HEK293 (cell line): ENCODE data around the gene FRA10AC1.

Experiments
- CTCF ChIA-PET: fragments of 350-600 bp; formaldehyde crosslinking; extraction: SDS; loops from one replicate; lab custom pipeline; 2021; ENCODE audit warnings: antibody characterized with exemption; lab: Yijun Ruan, JAX
- POLR2A ChIA-PET: fragments of 300-600 bp; formaldehyde crosslinking; extraction: SDS; loops from one replicate; lab custom pipeline; 2020; ENCODE audit warnings: antibody characterized with exemption, inconsistent platforms; lab: Yijun Ruan, JAX
- H3K27ac ChIP-seq: fragments of 200-500 bp; sonication (Bioruptor generic); 2 replicates; pipeline ENCODE4 v1.5.1; 2014; ENCODE audit warnings: low read depth, low read length, control low read depth, inconsistent platforms; ENCODE audit errors: extremely low read depth
- H3K36me3 ChIP-seq, 2 experiments: fragments of 200-500 bp in 1 of 2; sonication (Bioruptor generic) in 1 of 2; 1 replicate in 1 of 2; 2 replicates in 1 of 2; pipeline ENCODE4 v1.5.1; 2014 to 2017; ENCODE audit warnings: inconsistent platforms in 2 of 2, low read length in 2 of 2; ENCODE audit not compliant: control insufficient read depth in 2 of 2, insufficient read depth in 1 of 2
- H3K4me1 ChIP-seq: fragments of 200-500 bp; sonication (Bioruptor generic); 2 replicates; pipeline ENCODE4 v1.5.1; 2014; ENCODE audit warnings: mild to moderate bottlenecking, low read length, inconsistent platforms; ENCODE audit not compliant: control insufficient read depth, insufficient read depth
- H3K4me3 ChIP-seq: 2 replicates; pipeline ENCODE4 v1.5.1; 2011; ENCODE audit warnings: low read depth, mild to moderate bottlenecking, control low read depth, low read length, moderate library complexity
- H3K9me3 ChIP-seq: fragments of 200-500 bp; sonication (Bioruptor generic); 2 replicates; pipeline ENCODE4 v1.5.1; 2014; ENCODE audit warnings: low read depth, low read length, inconsistent platforms; ENCODE audit not compliant: control insufficient read depth, insufficient read depth
- GFI1B ChIP-seq: fragments of 450-650 bp; formaldehyde crosslinking; IDR thresholded peaks from 2 replicates; pipeline ENCODE4 v1.5.1; 2016; ENCODE audit warnings: missing biosample characterization, missing genetic modification characterization
- MYNN ChIP-seq: fragments of 450-650 bp; formaldehyde crosslinking; IDR thresholded peaks from 2 replicates; pipeline ENCODE4 v1.5.1; 2016; ENCODE audit warnings: missing biosample characterization, missing genetic modification characterization, borderline replicate concordance
- SCRT2 ChIP-seq: fragments of 450-650 bp; formaldehyde crosslinking; IDR thresholded peaks from 2 replicates; pipeline ENCODE4 v1.5.1; 2016; ENCODE audit warnings: missing biosample characterization, missing genetic modification characterization
- ZBTB17 ChIP-seq: fragments of 450-650 bp; formaldehyde crosslinking; IDR thresholded peaks from 2 replicates; pipeline ENCODE4 v1.5.1; 2016; ENCODE audit warnings: missing biosample characterization, missing genetic modification characterization
- ZIC2 ChIP-seq: fragments of 450-650 bp; formaldehyde crosslinking; IDR thresholded peaks from 2 replicates; pipeline ENCODE4 v1.5.1; 2016; ENCODE audit warnings: missing biosample characterization, missing genetic modification characterization
- ZNF211 ChIP-seq: fragments of 450-650 bp; formaldehyde crosslinking; IDR thresholded peaks from 2 replicates; pipeline ENCODE4 v1.5.1; 2016; ENCODE audit warnings: low read depth, missing biosample characterization, missing genetic modification characterization
- ZNF274 ChIP-seq, 2 experiments: fragments of 200-500 bp in 1 of 2; fragments of 450-650 bp in 1 of 2; sonication (Bioruptor generic) in 1 of 2; formaldehyde crosslinking in 1 of 2; IDR thresholded peaks; 2 replicates each; pipeline versions ENCODE4 v1.5.1 to v1.6.1; 2014 to 2016; ENCODE audit warnings: borderline replicate concordance in 1 of 2, inconsistent platforms in 1 of 2, low read length in 1 of 2, missing biosample characterization in 1 of 2, missing genetic modification characterization in 1 of 2
- ZNF530 ChIP-seq: fragments of 450-650 bp; formaldehyde crosslinking; IDR thresholded peaks from 2 replicates; pipeline ENCODE4 v1.5.1; 2016; ENCODE audit warnings: low read depth, missing biosample characterization, missing genetic modification characterization
- ZNF555 ChIP-seq: fragments of 450-650 bp; formaldehyde crosslinking; conservative IDR thresholded peaks from 2 replicates; pipeline ENCODE4 v1.5.1; 2017; ENCODE audit warnings: missing biosample characterization, mild to moderate bottlenecking, missing genetic modification characterization, inconsistent platforms
- ZNF610 ChIP-seq: fragments of 450-650 bp; formaldehyde crosslinking; IDR thresholded peaks from 2 replicates; pipeline ENCODE4 v1.5.1; 2016; ENCODE audit warnings: missing biosample characterization, missing genetic modification characterization, borderline replicate concordance
- TF ChIP-seq, protein P1 (sequence below): fragments of 450-650 bp; formaldehyde crosslinking; IDR thresholded peaks from 2 replicates; pipeline ENCODE4 v1.5.1; 2016; ENCODE audit warnings: missing biosample characterization, missing genetic modification characterization, low read depth
- TF ChIP-seq, protein P2 (sequence below): fragments of 450-650 bp; formaldehyde crosslinking; IDR thresholded peaks from 2 replicates; pipeline ENCODE4 v1.5.1; 2016; ENCODE audit warnings: missing biosample characterization, missing genetic modification characterization, low read depth
- TF ChIP-seq, protein P3 (sequence below): fragments of 450-650 bp; formaldehyde crosslinking; IDR thresholded peaks from 2 replicates; pipeline ENCODE4 v1.5.1; 2016; ENCODE audit warnings: missing biosample characterization, missing genetic modification characterization
- TF ChIP-seq, protein P4 (sequence below): fragments of 450-650 bp; formaldehyde crosslinking; IDR thresholded peaks from 2 replicates; pipeline ENCODE4 v1.5.1; 2016; ENCODE audit warnings: missing biosample characterization, missing genetic modification characterization

The FRA10AC1 gene

DNA sequence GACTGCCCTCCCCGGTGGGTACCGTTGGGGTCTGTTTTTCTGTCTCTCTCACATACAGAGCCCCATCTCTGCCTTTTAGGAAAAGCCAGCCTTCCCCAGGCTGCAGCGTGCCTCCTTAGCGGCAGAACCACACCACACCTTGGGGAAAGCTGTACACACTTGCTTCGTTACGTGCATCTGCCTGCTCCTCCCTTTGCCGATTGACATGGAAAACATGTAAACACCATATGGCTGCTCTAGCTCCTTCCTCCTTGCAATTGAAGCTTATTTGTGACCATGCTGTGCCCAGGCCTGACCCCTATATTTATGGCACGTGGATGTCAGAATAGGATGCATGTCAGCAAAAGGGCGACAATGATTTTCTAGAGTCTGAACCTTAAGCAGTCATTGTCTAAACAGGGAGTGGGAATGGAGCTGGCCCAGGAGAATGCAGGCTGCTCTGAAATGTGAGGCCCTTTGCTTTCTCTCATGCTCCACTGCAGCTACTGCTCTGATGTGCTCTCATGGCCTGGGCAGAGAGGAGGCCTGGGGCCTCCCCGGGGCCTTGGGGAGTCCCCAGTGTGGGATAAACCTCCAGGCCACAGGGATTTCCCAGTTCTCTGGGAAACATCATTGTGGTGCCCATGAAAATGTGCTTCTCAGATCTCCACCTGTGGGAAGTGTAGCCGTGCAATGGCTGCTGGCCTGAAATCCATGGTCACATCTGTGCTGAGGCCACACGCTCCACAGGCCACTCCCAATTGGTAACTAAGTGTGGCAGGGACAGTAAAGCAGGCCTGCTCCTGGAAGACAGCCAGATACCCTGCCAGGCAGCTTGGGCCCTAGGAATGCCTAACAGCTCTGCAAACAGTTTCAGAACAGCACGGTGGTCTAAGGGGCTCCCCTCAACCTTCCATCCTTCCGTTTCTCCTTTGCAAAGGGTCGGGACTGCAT, 71.5 kb downstream of the FRA10AC1 start:
- ChIA-PET POLR2A (no interaction called here), CTCF (no interaction called here)
- Histone ChIP-seq H3K9me3 (no peaks in the 10 kb centered on the region), H3K27ac (no peak overlapping the region), H3K4me1 (no peaks in the 10 kb centered on the region), H3K4me3 (no peak overlapping the region), H3K36me3 (no peaks in the 10 kb centered on the region)
- TF ChIP-seq ZNF555 (tag by site-specific recombination) (no peak), ZNF274 (IDR thresholded peaks at IDR 0.05; ENCODE audit: low read length) (no peak), ZNF274 (tag by site-specific recombination; IDR thresholded peaks at IDR 0.05; ENCODE audit: borderline replicate concordance) (no peak), GFI1B (tag by site-specific recombination) (no peak), ZNF211 (tag by site-specific recombination) (no peak)
- TF ChIP-seq, protein P1, sequence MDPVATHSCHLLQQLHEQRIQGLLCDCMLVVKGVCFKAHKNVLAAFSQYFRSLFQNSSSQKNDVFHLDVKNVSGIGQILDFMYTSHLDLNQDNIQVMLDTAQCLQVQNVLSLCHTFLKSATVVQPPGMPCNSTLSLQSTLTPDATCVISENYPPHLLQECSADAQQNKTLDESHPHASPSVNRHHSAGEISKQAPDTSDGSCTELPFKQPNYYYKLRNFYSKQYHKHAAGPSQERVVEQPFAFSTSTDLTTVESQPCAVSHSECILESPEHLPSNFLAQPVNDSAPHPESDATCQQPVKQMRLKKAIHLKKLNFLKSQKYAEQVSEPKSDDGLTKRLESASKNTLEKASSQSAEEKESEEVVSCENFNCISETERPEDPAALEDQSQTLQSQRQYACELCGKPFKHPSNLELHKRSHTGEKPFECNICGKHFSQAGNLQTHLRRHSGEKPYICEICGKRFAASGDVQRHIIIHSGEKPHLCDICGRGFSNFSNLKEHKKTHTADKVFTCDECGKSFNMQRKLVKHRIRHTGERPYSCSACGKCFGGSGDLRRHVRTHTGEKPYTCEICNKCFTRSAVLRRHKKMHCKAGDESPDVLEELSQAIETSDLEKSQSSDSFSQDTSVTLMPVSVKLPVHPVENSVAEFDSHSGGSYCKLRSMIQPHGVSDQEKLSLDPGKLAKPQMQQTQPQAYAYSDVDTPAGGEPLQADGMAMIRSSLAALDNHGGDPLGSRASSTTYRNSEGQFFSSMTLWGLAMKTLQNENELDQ (tag by site-specific recombination): no peak
- TF ChIP-seq, protein P2, sequence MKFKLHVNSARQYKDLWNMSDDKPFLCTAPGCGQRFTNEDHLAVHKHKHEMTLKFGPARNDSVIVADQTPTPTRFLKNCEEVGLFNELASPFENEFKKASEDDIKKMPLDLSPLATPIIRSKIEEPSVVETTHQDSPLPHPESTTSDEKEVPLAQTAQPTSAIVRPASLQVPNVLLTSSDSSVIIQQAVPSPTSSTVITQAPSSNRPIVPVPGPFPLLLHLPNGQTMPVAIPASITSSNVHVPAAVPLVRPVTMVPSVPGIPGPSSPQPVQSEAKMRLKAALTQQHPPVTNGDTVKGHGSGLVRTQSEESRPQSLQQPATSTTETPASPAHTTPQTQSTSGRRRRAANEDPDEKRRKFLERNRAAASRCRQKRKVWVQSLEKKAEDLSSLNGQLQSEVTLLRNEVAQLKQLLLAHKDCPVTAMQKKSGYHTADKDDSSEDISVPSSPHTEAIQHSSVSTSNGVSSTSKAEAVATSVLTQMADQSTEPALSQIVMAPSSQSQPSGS (tag by site-specific recombination): no peak

DNA sequence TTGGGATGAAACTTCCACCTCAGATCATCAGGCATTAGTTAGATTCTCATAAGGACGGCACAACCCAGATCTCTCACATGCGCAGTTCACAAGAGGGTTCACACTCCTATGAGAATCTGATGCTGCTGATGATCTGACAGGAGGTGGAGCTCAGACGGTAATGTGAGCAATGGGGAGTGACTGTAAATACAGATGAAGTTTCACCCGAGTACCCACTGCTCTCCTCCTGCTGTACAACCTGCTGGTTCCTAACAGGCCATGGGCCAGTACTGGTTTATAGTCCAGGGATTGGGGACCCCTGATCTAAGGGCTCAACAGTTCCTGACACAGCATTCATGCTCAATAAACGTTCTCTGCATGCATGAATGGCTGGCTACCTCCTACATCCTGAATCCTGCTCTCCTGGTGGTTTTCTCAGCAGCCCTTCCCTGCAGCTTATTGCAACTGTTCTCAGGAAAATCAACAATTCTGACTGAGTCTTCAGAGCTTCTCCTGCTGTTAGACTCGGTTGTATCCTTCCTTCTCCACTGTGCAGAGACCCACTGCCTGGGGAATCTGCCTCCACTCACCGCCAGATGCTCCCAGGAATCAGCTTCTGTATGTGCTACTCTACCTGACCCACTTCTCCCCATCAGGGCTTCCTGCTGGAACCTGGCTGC, 72.6 kb downstream of the FRA10AC1 start:
- TF ChIP-seq ZNF610 (tag by site-specific recombination): peak; percentile 94
- TF ChIP-seq ZIC2 (tag by site-specific recombination): peak; percentile 94
- no peak for TF ChIP-seq ZBTB17 (tag by site-specific recombination)
- no peaks in the 10 kb centered on the region for H3K4me1 ChIP-seq
- no peaks in the 10 kb centered on the region for H3K9me3 ChIP-seq
- ChIA-PET POLR2A (no interaction called here), CTCF (interaction anchor here (0.6 to 0.7 kb wide), 2 partner anchors 61 to 596 kb away, joined by 3 read pairs; no protein-coding TSS in a partner anchor)
- H3K36me3 ChIP-seq: no peaks in the 10 kb centered on the region
- no peak overlapping the region for H3K4me3 ChIP-seq
- H3K27ac ChIP-seq: no peak overlapping the region

DNA sequence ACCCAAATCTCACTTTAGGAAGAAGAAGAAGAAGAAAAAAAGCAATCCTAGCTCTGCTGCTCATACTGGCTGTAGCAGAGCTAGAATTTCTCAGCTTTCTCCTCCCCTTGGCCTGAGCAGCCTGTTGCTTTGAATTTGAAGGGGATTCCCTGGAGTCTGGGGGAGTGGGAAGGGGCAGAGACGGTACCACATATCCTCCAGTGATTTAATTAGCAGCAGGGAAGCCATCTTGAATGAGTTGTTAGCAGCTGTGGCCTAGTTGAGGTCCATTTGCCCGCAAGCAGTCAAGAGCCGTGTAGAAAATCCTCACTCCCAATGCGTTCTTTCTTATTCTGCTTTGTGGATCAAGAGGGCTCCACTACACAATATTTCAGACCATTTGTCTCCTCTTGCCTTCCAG, 73.5 kb downstream of the FRA10AC1 start:
- H3K36me3 ChIP-seq: no peaks in the 10 kb centered on the region
- CTCF ChIA-PET: no interaction called here
- H3K9me3 ChIP-seq: no peaks in the 10 kb centered on the region
- H3K27ac ChIP-seq: no peak overlapping the region
- no peak overlapping the region for H3K4me3 ChIP-seq
- no peak for TF ChIP-seq MYNN (tag by site-specific recombination)
- no peak for TF ChIP-seq ZNF530 (tag by site-specific recombination)
- TF ChIP-seq, protein P3, sequence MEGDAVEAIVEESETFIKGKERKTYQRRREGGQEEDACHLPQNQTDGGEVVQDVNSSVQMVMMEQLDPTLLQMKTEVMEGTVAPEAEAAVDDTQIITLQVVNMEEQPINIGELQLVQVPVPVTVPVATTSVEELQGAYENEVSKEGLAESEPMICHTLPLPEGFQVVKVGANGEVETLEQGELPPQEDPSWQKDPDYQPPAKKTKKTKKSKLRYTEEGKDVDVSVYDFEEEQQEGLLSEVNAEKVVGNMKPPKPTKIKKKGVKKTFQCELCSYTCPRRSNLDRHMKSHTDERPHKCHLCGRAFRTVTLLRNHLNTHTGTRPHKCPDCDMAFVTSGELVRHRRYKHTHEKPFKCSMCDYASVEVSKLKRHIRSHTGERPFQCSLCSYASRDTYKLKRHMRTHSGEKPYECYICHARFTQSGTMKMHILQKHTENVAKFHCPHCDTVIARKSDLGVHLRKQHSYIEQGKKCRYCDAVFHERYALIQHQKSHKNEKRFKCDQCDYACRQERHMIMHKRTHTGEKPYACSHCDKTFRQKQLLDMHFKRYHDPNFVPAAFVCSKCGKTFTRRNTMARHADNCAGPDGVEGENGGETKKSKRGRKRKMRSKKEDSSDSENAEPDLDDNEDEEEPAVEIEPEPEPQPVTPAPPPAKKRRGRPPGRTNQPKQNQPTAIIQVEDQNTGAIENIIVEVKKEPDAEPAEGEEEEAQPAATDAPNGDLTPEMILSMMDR (tag by site-specific recombination): no peak
- TF ChIP-seq SCRT2 (tag by site-specific recombination): peak; percentile 34; the same call in 1 of the 2 replicates
- TF ChIP-seq, protein P4, sequence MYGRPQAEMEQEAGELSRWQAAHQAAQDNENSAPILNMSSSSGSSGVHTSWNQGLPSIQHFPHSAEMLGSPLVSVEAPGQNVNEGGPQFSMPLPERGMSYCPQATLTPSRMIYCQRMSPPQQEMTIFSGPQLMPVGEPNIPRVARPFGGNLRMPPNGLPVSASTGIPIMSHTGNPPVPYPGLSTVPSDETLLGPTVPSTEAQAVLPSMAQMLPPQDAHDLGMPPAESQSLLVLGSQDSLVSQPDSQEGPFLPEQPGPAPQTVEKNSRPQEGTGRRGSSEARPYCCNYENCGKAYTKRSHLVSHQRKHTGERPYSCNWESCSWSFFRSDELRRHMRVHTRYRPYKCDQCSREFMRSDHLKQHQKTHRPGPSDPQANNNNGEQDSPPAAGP (tag by site-specific recombination): no peak
- TF ChIP-seq, all 188 proteins: peak for 1
- no peaks in the 10 kb centered on the region for H3K4me1 ChIP-seq
- POLR2A ChIA-PET: no interaction called here
